GM21526 (cell line): ENCODE measurements around the gene GCLC.

Experiments
- ATAC-seq: cut with Tn5 transposase; IDR thresholded peaks from one replicate; pipeline ENCODE4 v1.9.1; 2021; ENCODE audit warnings: moderate library complexity; ENCODE audit not compliant: unreplicated experiment, low FRiP score

Gene GCLC

GRCh38 chr6:53461041-53461656 is 83.8 kb downstream of the GCLC start:
- peak; percentile 45 for ATAC-seq

GRCh38 chr6:53458105-53458866 is 86.6 kb downstream of the GCLC start:
- ATAC-seq, result no peak

GRCh38 chr6:53456809-53457208 is 88.1 kb downstream of the GCLC start:
- no peak for ATAC-seq

- no peak for ATAC-seq
Observed at GRCh38 chr6:53455678-53456077, 89.2 kb downstream of the GCLC start.

GRCh38 chr6:53451165-53451564 is 93.7 kb downstream of the GCLC start:
- no peak for ATAC-seq

GRCh38 chr6:53447865-53448264 is 97.0 kb downstream of the GCLC start:
- ATAC-seq, result no peak
